Osteocyte (in vitro differentiated cells): ENCODE measurements around the gene SAPCD2. TPM values are rescaled to one million over a fixed set of nuclear protein-coding genes. Genes with fewer than 3 reads are reported as not detected.
A peak's percentile ranks its signal among the peaks of the same experiment; 100 is the strongest.

Source experiments
- DNase-seq: peaks from one replicate; pipeline ENCODE4 v3.0.0; 2021; ENCODE audit warnings: mixed read lengths; ENCODE audit not compliant: unreplicated experiment; ENCODE audit errors: extremely low spot score
- H3K27ac Mint-ChIP-seq: one replicate; pipeline ENCODE4 v1.8.0; 2021; ENCODE audit warnings: mild to moderate bottlenecking, mixed read lengths; ENCODE audit not compliant: unreplicated experiment
- H3K27me3 Mint-ChIP-seq: one replicate; pipeline ENCODE4 v1.8.0; 2021; ENCODE audit warnings: mixed read lengths; ENCODE audit not compliant: unreplicated experiment
- H3K36me3 Mint-ChIP-seq: one replicate; pipeline ENCODE4 v1.8.0; 2021; ENCODE audit warnings: mixed read lengths; ENCODE audit not compliant: unreplicated experiment
- H3K4me1 Mint-ChIP-seq: one replicate; pipeline ENCODE4 v1.8.0; 2021; ENCODE audit warnings: mixed read lengths; ENCODE audit not compliant: unreplicated experiment
- H3K4me3 Mint-ChIP-seq: one replicate; pipeline ENCODE4 v1.8.0; 2021; ENCODE audit warnings: mild to moderate bottlenecking, moderate library complexity, mixed read lengths; ENCODE audit not compliant: unreplicated experiment
- H3K9me3 Mint-ChIP-seq: one replicate; pipeline ENCODE4 v1.8.0; 2021; ENCODE audit warnings: mixed read lengths; ENCODE audit not compliant: unreplicated experiment
- CTCF ChIP-seq: fragments of 200-600 bp; sonication (generic); IDR thresholded peaks from 2 replicates; pipeline ENCODE4 v1.5.0; 2021; ENCODE audit warnings: antibody characterized with exemption, mild to moderate bottlenecking, moderate library complexity
- total RNA-seq: library from RNA; stranded (reverse); gene quantifications from 2 replicates; pipeline ENCODE4 v1.2.1, GENCODE V29; 2021

Gene SAPCD2
- total RNA-seq, 1 donor from 2014 or later: 3.1 TPM

GRCh38 chr9:137112564-137113384 lies 42.4 kb upstream of the SAPCD2 start:
- Mint-ChIP-seq H3K4me3 (peak overlapping the region; percentile 59), H3K27ac (no peak overlapping the region), H3K9me3 (no peaks in the 10 kb centered on the region), H3K36me3 (peaks cover 4% of the 10 kb centered on the region), H3K4me1 (peaks cover 3% of the 10 kb centered on the region), H3K27me3 (no peaks in the 10 kb centered on the region)
- DNase-seq: no peak
- TF ChIP-seq CTCF: no peak

- H3K36me3 Mint-ChIP-seq: peaks cover 4% of the 10 kb centered on the region
- no peak overlapping the region for H3K4me3 Mint-ChIP-seq
- no peak for TF ChIP-seq CTCF
These were observed 41.6 kb upstream of the SAPCD2 start for GRCh38 chr9:137111788-137112563.

DNA sequence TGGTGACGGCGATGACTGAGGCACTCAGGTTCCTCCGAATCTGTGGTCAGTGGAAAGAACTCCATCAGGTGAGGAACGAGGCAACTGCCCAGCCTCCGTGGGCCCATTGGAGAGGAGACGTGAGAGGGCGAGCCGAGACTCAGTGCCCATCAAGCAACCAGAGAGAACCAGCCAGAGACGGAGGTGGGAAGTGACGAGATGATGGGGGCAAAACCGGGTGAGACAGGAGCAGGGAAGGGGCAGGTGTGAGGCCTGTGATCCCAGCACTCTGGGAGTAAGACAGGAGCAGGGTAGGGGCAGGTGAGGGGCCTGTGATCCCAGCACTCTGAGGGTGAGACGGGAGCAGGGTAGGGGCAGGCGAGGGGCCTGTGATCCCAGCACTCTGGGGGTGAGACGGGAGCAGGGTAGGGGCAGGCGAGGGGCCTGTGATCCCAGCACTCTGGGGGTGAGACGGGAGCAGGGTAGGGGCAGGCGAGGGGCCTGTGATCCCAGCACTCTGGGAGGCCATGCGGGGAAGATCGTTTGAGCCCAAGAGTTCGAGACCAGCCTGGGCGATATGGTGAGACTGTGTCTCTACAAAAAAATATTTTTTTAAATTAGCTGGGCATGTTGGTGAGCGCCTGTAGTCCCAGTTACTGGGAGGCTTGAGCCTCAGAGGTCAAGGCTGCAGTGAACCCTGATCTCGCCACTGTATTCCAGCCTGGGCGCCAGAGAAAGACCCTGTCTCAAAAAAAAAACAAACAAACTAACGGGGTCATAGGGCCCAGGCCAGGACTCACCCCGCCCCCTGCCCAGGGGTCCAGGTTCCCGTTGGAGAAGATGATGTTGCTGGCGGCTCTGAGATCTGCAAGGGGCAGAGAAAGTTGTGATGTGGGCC lies 40.8 kb upstream of the SAPCD2 start:
- H3K36me3 Mint-ChIP-seq: peaks cover 4% of the 10 kb centered on the region
- H3K4me3 Mint-ChIP-seq: no peak overlapping the region
- DNase-seq: no peak
- TF ChIP-seq CTCF: no peak
- no peaks in the 10 kb centered on the region for H3K27me3 Mint-ChIP-seq
- no peaks in the 10 kb centered on the region for H3K9me3 Mint-ChIP-seq
- no peak overlapping the region for H3K27ac Mint-ChIP-seq
- H3K4me1 Mint-ChIP-seq: peaks cover 3% of the 10 kb centered on the region

More at GRCh38 chr9:137111788-137112563, 41.6 kb upstream of the SAPCD2 start:
- Mint-ChIP-seq H3K4me1 (peaks cover 3% of the 10 kb centered on the region), H3K9me3 (no peaks in the 10 kb centered on the region), H3K27ac (no peak overlapping the region), H3K27me3 (no peaks in the 10 kb centered on the region)
- no peak for DNase-seq

DNA sequence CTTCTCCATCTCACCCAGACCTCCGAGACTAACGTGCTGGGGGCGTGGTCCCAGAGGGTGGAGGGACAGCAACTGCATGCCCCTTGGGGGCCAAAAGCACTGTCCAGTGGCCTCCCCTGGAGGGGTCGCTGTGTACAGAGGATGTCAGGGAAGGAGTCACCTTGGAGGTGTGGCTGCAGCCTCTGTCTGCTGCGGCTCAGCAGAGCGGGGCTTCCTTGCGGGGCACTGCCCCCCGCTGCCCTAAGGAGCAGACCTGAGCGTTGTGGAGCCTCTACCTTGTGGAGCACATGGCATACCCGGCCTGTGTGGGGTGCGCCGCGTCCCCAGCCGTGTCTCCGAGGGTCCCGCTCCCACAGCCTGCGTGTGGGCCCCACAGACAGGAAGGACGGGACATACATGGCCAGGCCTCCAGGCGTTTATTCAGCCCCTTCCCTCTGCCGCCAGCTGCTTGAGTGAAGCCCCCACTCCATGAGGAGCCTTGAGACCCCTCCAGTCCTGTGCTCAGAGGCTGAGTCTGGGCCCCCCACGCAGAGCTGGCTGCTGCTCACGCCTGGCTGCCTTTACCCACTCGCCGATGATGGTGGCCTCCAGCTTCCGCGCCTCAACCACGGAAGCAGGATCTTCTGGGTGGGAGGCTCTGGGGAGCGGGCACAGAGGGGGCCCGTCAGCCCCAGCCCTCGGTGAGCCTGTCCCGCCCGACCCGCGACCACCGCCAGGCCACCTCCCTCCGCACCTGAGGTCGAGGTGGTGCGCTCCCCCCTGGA lies 40.0 kb upstream of the SAPCD2 start:
- H3K4me3 Mint-ChIP-seq: no peak overlapping the region
- H3K4me1 Mint-ChIP-seq: peaks cover 3% of the 10 kb centered on the region
- no peaks in the 10 kb centered on the region for H3K27me3 Mint-ChIP-seq
- no peak overlapping the region for H3K27ac Mint-ChIP-seq
- H3K9me3 Mint-ChIP-seq: no peaks in the 10 kb centered on the region
- DNase-seq: no peak
- TF ChIP-seq CTCF: no peak
- peaks cover 4% of the 10 kb centered on the region for H3K36me3 Mint-ChIP-seq
